GM12878 (cell line): ENCODE results near the gene SLC9A7. TPM values are rescaled to one million over a fixed set of nuclear protein-coding genes. Genes with fewer than 3 reads are reported as not detected.

Experiments
- ATAC-seq: fragments of 200-7000 bp; cut with Tn5 transposase; 3 replicates; pipeline ENCODE4 v1.9.1; 2020; ENCODE audit warnings: mild to moderate bottlenecking, moderate library complexity
- BruUV-seq: library from RNA; stranded (reverse); fragments of 400-500 nt; replicated peaks from 2 replicates; lab custom pipeline; 2021; lab: Mats Ljungman, UMichigan
- CTCF ChIA-PET: fragments of 300-600 bp; sonication (Branson Sonifier 250); formaldehyde crosslinking; extraction: SDS; loops from one replicate; lab custom pipeline; 2021; ENCODE audit warnings: inconsistent platforms; lab: Yijun Ruan, JAX
- POLR2A ChIA-PET: fragments of 350-600 bp; formaldehyde crosslinking; extraction: SDS; loops from one replicate; lab custom pipeline; 2021; ENCODE audit warnings: inconsistent platforms; lab: Charles Lee
- RAD21 ChIA-PET: fragments of 300-600 bp; sonication (Branson Sonifier 250); formaldehyde crosslinking; loops from one replicate; lab custom pipeline; 2023; ENCODE audit warnings: antibody characterized with exemption; ENCODE audit not compliant: unreplicated experiment; lab: Charles Lee
- SMC1A ChIA-PET: fragments of 300-600 bp; sonication (Branson Sonifier 250); formaldehyde crosslinking; loops from one replicate; lab custom pipeline; 2023; ENCODE audit not compliant: unreplicated experiment, uncharacterized antibody; lab: Charles Lee
- DNase-seq: peaks from one replicate; pipeline ENCODE4 v3.0.0-alpha.2; 2011; ENCODE audit warnings: low read depth, low spot score
- FAIRE-seq: peaks from 3 replicates; lab custom pipeline; 2011; peaks lifted over from hg19 to GRCh38; lab: Jason Lieb, UNC
- H2AFZ ChIP-seq: 2 replicates; pipeline ENCODE4 v1.6.0; 2011; ENCODE audit warnings: low read depth, low read length, control low read depth; ENCODE audit not compliant: control insufficient read depth
- H3K27ac ChIP-seq: 2 replicates; pipeline ENCODE4 v1.5.1; 2011; ENCODE audit warnings: control low read depth; ENCODE audit not compliant: control insufficient read depth, insufficient read depth
- H3K27me3 ChIP-seq, 2 experiments: replicated peaks in 1 of 2; 2 replicates each; pipeline versions ENCODE4 v1.6.0 to v1.6.1; 2011; ENCODE audit warnings: low read length in 1 of 2; ENCODE audit not compliant: control insufficient read depth in 2 of 2, insufficient read depth in 2 of 2
- H3K36me3 ChIP-seq, 2 experiments: 2 replicates each; pipeline ENCODE4 v1.5.1; 2011; ENCODE audit warnings: low read length in 1 of 2; ENCODE audit not compliant: control insufficient read depth in 2 of 2, insufficient read depth in 2 of 2
- H3K4me1 ChIP-seq: 2 replicates; pipeline ENCODE4 v1.6.1; 2011; ENCODE audit warnings: mild to moderate bottlenecking, low read length, moderate library complexity, mixed read lengths; ENCODE audit not compliant: control insufficient read depth, insufficient read depth
- H3K4me2 ChIP-seq: 2 replicates; pipeline ENCODE4 v1.6.0; 2011; ENCODE audit warnings: control low read depth; ENCODE audit not compliant: control insufficient read depth, insufficient read depth
- H3K4me3 ChIP-seq: fragments of 200-600 bp; sonication (generic); 2 replicates; pipeline ENCODE4 v1.5.1; 2016
- H3K79me2 ChIP-seq: 2 replicates; pipeline ENCODE4 v1.6.0; 2011; ENCODE audit warnings: low read length; ENCODE audit not compliant: control insufficient read depth, insufficient read depth
- H3K9ac ChIP-seq: 2 replicates; pipeline ENCODE4 v1.8.0; 2011; ENCODE audit warnings: low read length, control low read depth, mixed read lengths; ENCODE audit not compliant: control insufficient read depth, insufficient read depth
- H3K9me3 ChIP-seq: replicated peaks from 3 replicates; pipeline ENCODE4 v1.5.1; 2011; ENCODE audit warnings: mild to moderate bottlenecking, low read length; ENCODE audit not compliant: control insufficient read depth, insufficient read depth
- H4K20me1 ChIP-seq: 2 replicates; pipeline ENCODE4 v1.6.0; 2011; ENCODE audit not compliant: control insufficient read depth, insufficient read depth
- BCL11A ChIP-seq: IDR thresholded peaks from 2 replicates; pipeline ENCODE4 v1.6.1; 2011; ENCODE audit warnings: low read depth, low read length
- HDGF ChIP-seq: fragments of 450-650 bp; IDR thresholded peaks from 2 replicates; pipeline ENCODE4 v1.6.1; 2016; ENCODE audit warnings: antibody characterized with exemption
- KAT2A ChIP-seq: conservative IDR thresholded peaks from 2 replicates; pipeline ENCODE4 v1.6.1; 2011; ENCODE audit warnings: low read depth, low read length; ENCODE audit not compliant: control insufficient read depth
- MTA3 ChIP-seq: IDR thresholded peaks from 2 replicates; pipeline ENCODE4 v1.6.1; 2012; ENCODE audit warnings: low read length, inconsistent platforms, borderline replicate concordance
- NFYB ChIP-seq: IDR thresholded peaks from 2 replicates; pipeline ENCODE4 v1.6.1; 2011; ENCODE audit warnings: low read depth, mild to moderate bottlenecking, low read length, improper control_type of control experiment, moderate library complexity; ENCODE audit not compliant: insufficient read depth
- NR2C1 ChIP-seq: fragments of 450-650 bp; IDR thresholded peaks from 2 replicates; pipeline ENCODE4 v1.6.1; 2017; ENCODE audit warnings: antibody characterized with exemption, mild to moderate bottlenecking, moderate library complexity
- RBBP5 ChIP-seq: fragments of 200-600 bp; sonication (generic); conservative IDR thresholded peaks from 2 replicates; pipeline ENCODE4 v1.6.1; 2016
- RUNX3 ChIP-seq: IDR thresholded peaks from 2 replicates; pipeline ENCODE4 v1.6.1; 2012; ENCODE audit warnings: low read length, inconsistent platforms
- TCF7 ChIP-seq: IDR thresholded peaks from 2 replicates; pipeline ENCODE4 v1.6.1; 2014; ENCODE audit warnings: antibody characterized with exemption, borderline replicate concordance
- ZZZ3 ChIP-seq: IDR thresholded peaks from 2 replicates; pipeline ENCODE4 v1.6.1; 2011; ENCODE audit warnings: low read depth; ENCODE audit not compliant: control insufficient read depth, insufficient read length
- WGBS: methylation state at CpG from one replicate; pipeline ENCODE4 v1.1.6; 2016; ENCODE audit warnings: low lambda C conversion rate; ENCODE audit not compliant: insufficient replicate concordance, insufficient coverage; ENCODE audit errors: missing lambda C conversion rate; 5-methylcytosine and 5-hydroxymethylcytosine counted together
- in situ Hi-C: fragments of 300-500 bp; cut with MboI; formaldehyde crosslinking; loops from 9 replicates; pipeline ENCODE4 v1.14.3; 2018; ENCODE audit warnings: mixed read lengths
- intact Hi-C: fragments of 100-400 bp; cut with micrococcal nuclease; formaldehyde crosslinking; loops from one replicate; pipeline ENCODE4 v1.14.2; 2022; ENCODE audit not compliant: unreplicated experiment
- polyA plus RNA-seq, 11 experiments: library from polyadenylated mRNA; depleted of rRNA in 4 of 11; unstranded in 6 of 11; stranded (reverse) in 5 of 11; fragments of >200 nt; fragmentation: Nextera tagmentation in 4 of 11; fragmentation: Illumina TruSeq in 1 of 11; extraction: Ambion mirVana in 4 of 11; extraction: Trizol in 1 of 11; gene quantifications; 1 replicate in 1 of 11; 2 replicates in 10 of 11; pipeline versions ENCODE4 v1.2.1 to v1.2.3, GENCODE V29; 2011 to 2016; ENCODE audit warnings: inconsistent platforms in 2 of 11, missing spikeins in 2 of 11, low read depth in 1 of 11
- total RNA-seq, 4 experiments: library from RNA; depleted of rRNA in 3 of 4; stranded (reverse); fragments of >200 nt in 3 of 4; fragmentation: Illumina TruSeq in 1 of 4; extraction: Trizol in 1 of 4; gene quantifications; 2 replicates each; pipeline versions ENCODE4 v1.2.1 to v1.2.3, GENCODE V29; 2013 to 2021
- TF ChIP-seq, protein P1 (sequence below): fragments of 450-650 bp; IDR thresholded peaks from 2 replicates; pipeline ENCODE4 v1.6.1; 2016; ENCODE audit warnings: mild to moderate bottlenecking
- TF ChIP-seq, protein P2 (sequence below): fragments of 450-650 bp; IDR thresholded peaks from 2 replicates; pipeline ENCODE4 v1.6.1; 2017; ENCODE audit warnings: mild to moderate bottlenecking, moderate library complexity
- TF ChIP-seq, protein P3 (sequence below): IDR thresholded peaks from 2 replicates; pipeline ENCODE4 v1.6.1; 2011; ENCODE audit warnings: mild to moderate bottlenecking, low read depth, low read length, moderate library complexity; ENCODE audit not compliant: insufficient replicate concordance
- TF ChIP-seq, protein P4 (sequence below): IDR thresholded peaks from 2 replicates; pipeline ENCODE4 v1.6.1; 2012; ENCODE audit warnings: low read depth, low read length, improper control_type of control experiment
- TF ChIP-seq, protein P5 (sequence below): IDR thresholded peaks from 2 replicates; pipeline ENCODE4 v1.6.1; 2011; ENCODE audit warnings: borderline replicate concordance, low read depth, mild to moderate bottlenecking, moderate library complexity, mixed read lengths, low read length; ENCODE audit not compliant: insufficient read depth; ENCODE audit errors: extremely low read length

SLC9A7 gene
- total and polyA plus RNA-seq, 10 of the 15 experiments (the other 5 are each of a cell fraction or from before 2014, with no cell fraction given) = 5.0 to 62.8 (median 30.5) TPM

DNA sequence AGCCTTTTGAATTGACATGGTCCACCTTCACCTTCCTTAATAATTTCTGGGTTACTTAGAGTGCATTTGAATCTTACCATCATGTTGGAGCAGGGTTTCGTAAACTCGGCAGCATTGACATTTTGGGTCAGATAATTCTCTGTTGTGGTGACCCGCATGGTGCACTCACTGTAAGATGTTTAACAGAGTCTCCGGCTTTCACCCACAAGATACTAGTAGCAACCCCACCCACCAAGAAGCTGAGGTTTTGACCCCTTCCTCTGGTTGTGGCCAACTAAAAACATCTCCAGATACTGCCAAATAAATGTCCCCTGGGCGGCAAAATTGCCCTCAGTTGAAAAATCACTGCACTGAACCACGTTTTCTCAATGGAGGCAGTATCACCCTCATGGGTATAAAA, 122.7 kb downstream of the SLC9A7 start:
- in situ Hi-C loops (loop anchor here (5.0 kb wide), 1 partner anchor 76 kb away; no protein-coding TSS in a partner anchor), intact Hi-C loops (loop anchor here (1.0 kb wide), 1 partner anchor 8 kb away; no protein-coding TSS in a partner anchor)
- Histone ChIP-seq H3K27ac (no peak overlapping the region), H3K4me1 (peaks cover 34% of the 10 kb centered on the region), H3K9me3 (no peaks in the 10 kb centered on the region), H3K4me3 (no peak overlapping the region), H3K27me3 (no peaks in the 10 kb centered on the region), H3K36me3 (no peaks in the 10 kb centered on the region; a peak in 1 of 4 replicates), H3K9ac (no peak overlapping the region), H2AFZ (no peak overlapping the region), H3K4me2 (peak overlapping the region; percentile 56; the same call in 1 of the 2 replicates), H3K79me2 (no peaks in the 10 kb centered on the region), H4K20me1 (no peaks in the 10 kb centered on the region)
- FAIRE-seq (no peak), DNase-seq (no peak), ATAC-seq (peak; percentile 62)
- ChIA-PET CTCF (interaction anchor here (0.9 to 2.1 kb wide), 4 partner anchors 9 to 64 kb away, joined by 3 to 7 read pairs (median 5); no protein-coding TSS in a partner anchor), POLR2A (interaction anchor here (2.1 kb wide), 1 partner anchor 49 kb away, joined by 8 read pairs; no protein-coding TSS in a partner anchor), SMC1A (interaction anchor here (0.9 to 3.6 kb wide), 7 partner anchors 7 to 73 kb away, joined by 3 to 33 read pairs (median 4); no protein-coding TSS in a partner anchor), RAD21 (interaction anchor here (1.5 to 2.8 kb wide), 5 partner anchors 17 to 74 kb away, joined by 7 to 12 read pairs (median 9); no protein-coding TSS in a partner anchor)
- 65% methylated on average over 6 of the region's 6 CpGs for WGBS
- no TSS peak for BruUV-seq
- TF ChIP-seq RUNX3 = peak; percentile 84
- TF ChIP-seq, protein P1, sequence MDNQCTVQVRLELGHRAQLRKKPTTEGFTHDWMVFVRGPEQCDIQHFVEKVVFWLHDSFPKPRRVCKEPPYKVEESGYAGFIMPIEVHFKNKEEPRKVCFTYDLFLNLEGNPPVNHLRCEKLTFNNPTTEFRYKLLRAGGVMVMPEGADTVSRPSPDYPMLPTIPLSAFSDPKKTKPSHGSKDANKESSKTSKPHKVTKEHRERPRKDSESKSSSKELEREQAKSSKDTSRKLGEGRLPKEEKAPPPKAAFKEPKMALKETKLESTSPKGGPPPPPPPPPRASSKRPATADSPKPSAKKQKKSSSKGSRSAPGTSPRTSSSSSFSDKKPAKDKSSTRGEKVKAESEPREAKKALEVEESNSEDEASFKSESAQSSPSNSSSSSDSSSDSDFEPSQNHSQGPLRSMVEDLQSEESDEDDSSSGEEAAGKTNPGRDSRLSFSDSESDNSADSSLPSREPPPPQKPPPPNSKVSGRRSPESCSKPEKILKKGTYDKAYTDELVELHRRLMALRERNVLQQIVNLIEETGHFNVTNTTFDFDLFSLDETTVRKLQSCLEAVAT = peak; percentile 45; the same call in 1 of the 2 replicates
- TF ChIP-seq HDGF = no peak
- TF ChIP-seq, protein P2, sequence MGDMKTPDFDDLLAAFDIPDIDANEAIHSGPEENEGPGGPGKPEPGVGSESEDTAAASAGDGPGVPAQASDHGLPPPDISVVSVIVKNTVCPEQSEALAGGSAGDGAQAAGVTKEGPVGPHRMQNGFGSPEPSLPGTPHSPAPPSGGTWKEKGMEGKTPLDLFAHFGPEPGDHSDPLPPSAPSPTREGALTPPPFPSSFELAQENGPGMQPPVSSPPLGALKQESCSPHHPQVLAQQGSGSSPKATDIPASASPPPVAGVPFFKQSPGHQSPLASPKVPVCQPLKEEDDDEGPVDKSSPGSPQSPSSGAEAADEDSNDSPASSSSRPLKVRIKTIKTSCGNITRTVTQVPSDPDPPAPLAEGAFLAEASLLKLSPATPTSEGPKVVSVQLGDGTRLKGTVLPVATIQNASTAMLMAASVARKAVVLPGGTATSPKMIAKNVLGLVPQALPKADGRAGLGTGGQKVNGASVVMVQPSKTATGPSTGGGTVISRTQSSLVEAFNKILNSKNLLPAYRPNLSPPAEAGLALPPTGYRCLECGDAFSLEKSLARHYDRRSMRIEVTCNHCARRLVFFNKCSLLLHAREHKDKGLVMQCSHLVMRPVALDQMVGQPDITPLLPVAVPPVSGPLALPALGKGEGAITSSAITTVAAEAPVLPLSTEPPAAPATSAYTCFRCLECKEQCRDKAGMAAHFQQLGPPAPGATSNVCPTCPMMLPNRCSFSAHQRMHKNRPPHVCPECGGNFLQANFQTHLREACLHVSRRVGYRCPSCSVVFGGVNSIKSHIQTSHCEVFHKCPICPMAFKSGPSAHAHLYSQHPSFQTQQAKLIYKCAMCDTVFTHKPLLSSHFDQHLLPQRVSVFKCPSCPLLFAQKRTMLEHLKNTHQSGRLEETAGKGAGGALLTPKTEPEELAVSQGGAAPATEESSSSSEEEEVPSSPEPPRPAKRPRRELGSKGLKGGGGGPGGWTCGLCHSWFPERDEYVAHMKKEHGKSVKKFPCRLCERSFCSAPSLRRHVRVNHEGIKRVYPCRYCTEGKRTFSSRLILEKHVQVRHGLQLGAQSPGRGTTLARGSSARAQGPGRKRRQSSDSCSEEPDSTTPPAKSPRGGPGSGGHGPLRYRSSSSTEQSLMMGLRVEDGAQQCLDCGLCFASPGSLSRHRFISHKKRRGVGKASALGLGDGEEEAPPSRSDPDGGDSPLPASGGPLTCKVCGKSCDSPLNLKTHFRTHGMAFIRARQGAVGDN = no peak
- TF ChIP-seq, protein P3, sequence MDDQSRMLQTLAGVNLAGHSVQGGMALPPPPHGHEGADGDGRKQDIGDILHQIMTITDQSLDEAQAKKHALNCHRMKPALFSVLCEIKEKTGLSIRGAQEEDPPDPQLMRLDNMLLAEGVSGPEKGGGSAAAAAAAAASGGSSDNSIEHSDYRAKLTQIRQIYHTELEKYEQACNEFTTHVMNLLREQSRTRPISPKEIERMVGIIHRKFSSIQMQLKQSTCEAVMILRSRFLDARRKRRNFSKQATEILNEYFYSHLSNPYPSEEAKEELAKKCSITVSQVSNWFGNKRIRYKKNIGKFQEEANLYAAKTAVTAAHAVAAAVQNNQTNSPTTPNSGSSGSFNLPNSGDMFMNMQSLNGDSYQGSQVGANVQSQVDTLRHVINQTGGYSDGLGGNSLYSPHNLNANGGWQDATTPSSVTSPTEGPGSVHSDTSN = no peak
- no peak for TF ChIP-seq ZZZ3
- peak; percentile 48 for TF ChIP-seq TCF7
- TF ChIP-seq, protein P4, sequence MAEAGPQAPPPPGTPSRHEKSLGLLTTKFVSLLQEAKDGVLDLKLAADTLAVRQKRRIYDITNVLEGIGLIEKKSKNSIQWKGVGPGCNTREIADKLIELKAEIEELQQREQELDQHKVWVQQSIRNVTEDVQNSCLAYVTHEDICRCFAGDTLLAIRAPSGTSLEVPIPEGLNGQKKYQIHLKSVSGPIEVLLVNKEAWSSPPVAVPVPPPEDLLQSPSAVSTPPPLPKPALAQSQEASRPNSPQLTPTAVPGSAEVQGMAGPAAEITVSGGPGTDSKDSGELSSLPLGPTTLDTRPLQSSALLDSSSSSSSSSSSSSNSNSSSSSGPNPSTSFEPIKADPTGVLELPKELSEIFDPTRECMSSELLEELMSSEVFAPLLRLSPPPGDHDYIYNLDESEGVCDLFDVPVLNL = no peak
- TF ChIP-seq BCL11A = peak; percentile 70; the same call in 1 of the 2 replicates
- no peak for TF ChIP-seq MTA3
- no peak for TF ChIP-seq KAT2A
- TF ChIP-seq RBBP5 = no peak
- TF ChIP-seq, protein P5, sequence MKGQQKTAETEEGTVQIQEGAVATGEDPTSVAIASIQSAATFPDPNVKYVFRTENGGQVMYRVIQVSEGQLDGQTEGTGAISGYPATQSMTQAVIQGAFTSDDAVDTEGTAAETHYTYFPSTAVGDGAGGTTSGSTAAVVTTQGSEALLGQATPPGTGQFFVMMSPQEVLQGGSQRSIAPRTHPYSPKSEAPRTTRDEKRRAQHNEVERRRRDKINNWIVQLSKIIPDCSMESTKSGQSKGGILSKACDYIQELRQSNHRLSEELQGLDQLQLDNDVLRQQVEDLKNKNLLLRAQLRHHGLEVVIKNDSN = no peak
- TF ChIP-seq NR2C1 = no peak
- no peak for TF ChIP-seq NFYB
